T follicular helper cell (primary cell): Measurements from ENCODE around the gene GIMAP1.

Experiments
- DNase-seq: peaks from one replicate; pipeline ENCODE4 v3.0.0-alpha.2; 2020; ENCODE audit warnings: low read depth

The GIMAP1 gene

GRCh38 chr7:150722431-150722931, 6.1 kb downstream of the GIMAP1 start:
- DNase-seq: no peak

- DNase-seq: no peak
These were observed 7.1 kb downstream of the GIMAP1 start for GRCh38 chr7:150723467-150723866.

GRCh38 chr7:150727381-150727780, 11.0 kb downstream of the GIMAP1 start:
- no peak for DNase-seq

GRCh38 chr7:150728011-150728410, 11.6 kb downstream of the GIMAP1 start:
- no peak for DNase-seq

- DNase-seq: no peak
These were observed 12.2 kb downstream of the GIMAP1 start for GRCh38 chr7:150728609-150729008.

- DNase-seq: no peak
These were observed 15.5 kb downstream of the GIMAP1 start for GRCh38 chr7:150731916-150732315.

- no peak for DNase-seq
These were observed 16.5 kb downstream of the GIMAP1 start for GRCh38 chr7:150732786-150733481.

GRCh38 chr7:150733482-150734095, 17.2 kb downstream of the GIMAP1 start:
- no peak for DNase-seq

GRCh38 chr7:150734254-150734653, 17.8 kb downstream of the GIMAP1 start:
- DNase-seq: no peak

GRCh38 chr7:150735596-150736358, 19.4 kb downstream of the GIMAP1 start:
- DNase-seq: no peak

- DNase-seq: no peak
These were observed 20.5 kb downstream of the GIMAP1 start for GRCh38 chr7:150736864-150737263.

GRCh38 chr7:150737265-150738055, 21.0 kb downstream of the GIMAP1 start, which contains the start of gene GIMAP5:
TSS of gene GIMAP5 (plus strand) at chr7:150737418. CDS start at chr7:150740885, 3,467 bp downstream.
- peak; percentile 32 for DNase-seq

- DNase-seq: no peak
These were observed 21.7 kb downstream of the GIMAP1 start for GRCh38 chr7:150738092-150738491.

- no peak for DNase-seq
These were observed 22.2 kb downstream of the GIMAP1 start for GRCh38 chr7:150738591-150739001.

GRCh38 chr7:150739033-150739432, 22.6 kb downstream of the GIMAP1 start:
- DNase-seq: no peak

GRCh38 chr7:150740053-150740452, 23.6 kb downstream of the GIMAP1 start:
- DNase-seq: no peak

GRCh38 chr7:150742286-150742968, 26.0 kb downstream of the GIMAP1 start:
- DNase-seq: no peak

GRCh38 chr7:150744041-150744656, 27.7 kb downstream of the GIMAP1 start:
- DNase-seq: no peak

- no peak for DNase-seq
These were observed 28.7 kb downstream of the GIMAP1 start for GRCh38 chr7:150745086-150745485.

GRCh38 chr7:150745876-150746275, 29.5 kb downstream of the GIMAP1 start:
- DNase-seq: no peak

- DNase-seq: no peak
These were observed 30.5 kb downstream of the GIMAP1 start for GRCh38 chr7:150746921-150747320.
